ENCODE results near the gene P2RX3. TPM values are rescaled to one million over a fixed set of nuclear protein-coding genes. Genes with fewer than 3 reads are reported as not detected.

P2RX3 gene
- total and polyA plus RNA-seq, 2 of the 8 experiments (the other 6 are each of a cell fraction or from before 2014, with no cell fraction given): 0.45 to 0.47 TPM

GRCh38 chr11:57407941-57408475, 69.9 kb downstream of the P2RX3 start:
- no peak overlapping the region for H3K14ac ChIP-seq (ENCODE audit: insufficient read length)
- H3K23ac ChIP-seq (ENCODE audit: insufficient read length): no peak overlapping the region
- H3K9ac ChIP-seq (replicated peaks in 1 of 4; ENCODE audit: extremely low read depth in 1 of 4, low read depth in 3 of 4, low read length in 3 of 4): no peak overlapping the region
- H3K4ac ChIP-seq (replicated peaks; ENCODE audit: insufficient read length, low read depth, low read length): no peak overlapping the region
- H2BK20ac ChIP-seq (ENCODE audit: low read length): no peak overlapping the region
- POLR2A ChIA-PET (ENCODE audit: partially characterized antibody): interaction anchor here (0.9 to 1.7 kb wide), 2 partner anchors 9 to 242 kb away, joined by 3 read pairs; partner anchors contain the start of gene YPEL4
- H3K36me3 ChIP-seq (ENCODE audit: control insufficient read depth in 2 of 4, insufficient read depth in 4 of 4, low read length in 3 of 4): peaks cover 6 to 28% (median 20%) of the 10 kb centered on the region in 4 experiments; a peak in 6 of 8 replicates
- H4K91ac ChIP-seq (replicated peaks; ENCODE audit: insufficient read length, low read length): no peak overlapping the region
- H3K27me3 ChIP-seq (replicated peaks in 1 of 4; ENCODE audit: control insufficient read depth in 3 of 4, extremely low read depth in 1 of 4, insufficient read depth in 3 of 4, low read length in 3 of 4): no peaks in the 10 kb centered on the region
- DNase-seq (ENCODE audit: low read depth in 1 of 2, low spot score in 2 of 2) (no peak), FAIRE-seq (no peak)
- no peak overlapping the region for H3K56ac ChIP-seq (replicated peaks; ENCODE audit: insufficient read length, low read depth, low read length)
- no peak overlapping the region for H3K27ac ChIP-seq (ENCODE audit: low read depth, low read length)
- H2AFZ ChIP-seq (ENCODE audit: low read length): no peak overlapping the region
- H2BK120ac ChIP-seq (replicated peaks; ENCODE audit: low read depth, low read length): no peak overlapping the region
- no peak overlapping the region for H2BK5ac ChIP-seq (ENCODE audit: low read depth, low read length)
- H4K20me1 ChIP-seq (replicated peaks in 1 of 2; ENCODE audit: control insufficient read depth in 1 of 2, insufficient read depth in 2 of 2, low read length in 2 of 2): peaks cover 0 to 4% of the 10 kb centered on the region in 2 experiments
- 94% methylated on average over 8 of the region's 8 CpGs; no CpG with 5 or more reads in 1 of the 2 experiments for WGBS, 2 experiments (ENCODE audit: extremely low coverage in 1 of 2, insufficient coverage in 1 of 2, insufficient read length in 1 of 2, insufficient replicate concordance in 2 of 2, low coverage in 1 of 2, low lambda C conversion rate in 2 of 2, missing lambda C conversion rate in 1 of 2)
- H3K23me2 ChIP-seq (ENCODE audit: low read depth, low read length): no peaks in the 10 kb centered on the region
- H3K4me3 ChIP-seq (ENCODE audit: extremely low read depth in 1 of 4, insufficient read depth in 2 of 4, low read depth in 3 of 4, low read length in 4 of 4): no peak overlapping the region
- no peaks in the 10 kb centered on the region for H3K9me3 ChIP-seq (ENCODE audit: insufficient read depth in 2 of 2, low read depth in 1 of 2, low read length in 1 of 2)
- no peak overlapping the region for H2AK5ac ChIP-seq (ENCODE audit: low read depth, low read length)
- no peak overlapping the region for H3K4me2 ChIP-seq (ENCODE audit: insufficient read depth in 1 of 2, low read depth in 2 of 2, low read length in 2 of 2)
- H2BK15ac ChIP-seq (ENCODE audit: low read length): no peak overlapping the region
- no peaks in the 10 kb centered on the region; the same call in 1 of the 2 replicates for H3K79me1 ChIP-seq (ENCODE audit: low read depth, low read length)
- H3K4me1 ChIP-seq (replicated peaks in 1 of 4; ENCODE audit: control insufficient read depth in 3 of 4, insufficient read depth in 4 of 4, low read length in 3 of 4): no peaks in the 10 kb centered on the region
- H4K5ac ChIP-seq (ENCODE audit: insufficient read length, low read depth, low read length): no peak overlapping the region
- H2BK12ac ChIP-seq (ENCODE audit: low read depth, low read length): no peak overlapping the region
- no peaks in the 10 kb centered on the region for H3K79me2 ChIP-seq (ENCODE audit: control insufficient read depth in 1 of 2, insufficient read depth in 2 of 2, low read length in 2 of 2)
- no peak overlapping the region for H3K18ac ChIP-seq (ENCODE audit: extremely low read depth, low read length)
- no peak overlapping the region for H4K8ac ChIP-seq (ENCODE audit: extremely low read depth, insufficient read depth, low read length)
- CTCF ChIA-PET (ENCODE audit: partially characterized antibody): interaction anchor here (1.0 to 1.2 kb wide), 2 partner anchors 11 to 14 kb away, joined by 3 to 4 read pairs; no protein-coding TSS in a partner anchor
- no peak for TF ChIP-seq GABPA (IDR thresholded peaks at IDR 0.05; ENCODE audit: borderline replicate concordance, insufficient read depth, low read length)
- no peak for TF ChIP-seq EP300 (IDR thresholded peaks at IDR 0.05; ENCODE audit: borderline replicate concordance in 1 of 2, low read depth in 2 of 2, low read length in 2 of 2)
- TF ChIP-seq JUND (IDR thresholded peaks at IDR 0.05; ENCODE audit: low read length): no peak
- no peak for TF ChIP-seq RFX5 (IDR thresholded peaks at IDR 0.05; ENCODE audit: borderline replicate concordance, low read depth, low read length)
- TF ChIP-seq CBX5 (IDR thresholded peaks at IDR 0.05; ENCODE audit: low read depth, low read length): no peak
- TF ChIP-seq BCL11A (IDR thresholded peaks at IDR 0.05; ENCODE audit: low read depth in 2 of 2, low read length in 2 of 2): no peak
- no peak for TF ChIP-seq SUZ12 (IDR thresholded peaks at IDR 0.05; ENCODE audit: low read length)
- TF ChIP-seq SP2 (IDR thresholded peaks at IDR 0.05; ENCODE audit: low read length): no peak
- no peak for TF ChIP-seq TBP (IDR thresholded peaks at IDR 0.05; ENCODE audit: low read depth, low read length)
- TF ChIP-seq SP4 (IDR thresholded peaks at IDR 0.05; ENCODE audit: low read length): no peak
- TF ChIP-seq FOSL1 (IDR thresholded peaks at IDR 0.05; ENCODE audit: insufficient read depth, low read depth, low read length): no peak
- no peak for TF ChIP-seq KDM1A (IDR thresholded peaks at IDR 0.05; ENCODE audit: borderline replicate concordance, low read length)
- no peak for TF ChIP-seq SP1 (IDR thresholded peaks at IDR 0.05; ENCODE audit: low read depth, low read length)
- TF ChIP-seq MAFK (IDR thresholded peaks at IDR 0.05; ENCODE audit: low read depth, low read length): no peak
- no peak for TF ChIP-seq ZNF274 (IDR thresholded peaks at IDR 0.05; ENCODE audit: borderline replicate concordance, extremely low read depth, low read length)

All from H1 (cell line).